NCI-H774 (cell line): Measurements from ENCODE around the gene SPOPL.
"Not testable (repeated sequence)": the region's sequence is repeated elsewhere in the genome, so short reads cannot be mapped to it uniquely, and the experiment has no call there.

ENCODE experiments used
- DNase-seq: peaks from one replicate; lab custom pipeline; 2025; lab: John Stamatoyannopoulos, UW

The SPOPL gene

GRCh38 chr2:138523673-138524042, 22.1 kb downstream of the SPOPL start:
- not testable (repeated sequence) for DNase-seq

- DNase-seq: not testable (repeated sequence)
Observed at GRCh38 chr2:138524353-138524752, 22.8 kb downstream of the SPOPL start.

DNA sequence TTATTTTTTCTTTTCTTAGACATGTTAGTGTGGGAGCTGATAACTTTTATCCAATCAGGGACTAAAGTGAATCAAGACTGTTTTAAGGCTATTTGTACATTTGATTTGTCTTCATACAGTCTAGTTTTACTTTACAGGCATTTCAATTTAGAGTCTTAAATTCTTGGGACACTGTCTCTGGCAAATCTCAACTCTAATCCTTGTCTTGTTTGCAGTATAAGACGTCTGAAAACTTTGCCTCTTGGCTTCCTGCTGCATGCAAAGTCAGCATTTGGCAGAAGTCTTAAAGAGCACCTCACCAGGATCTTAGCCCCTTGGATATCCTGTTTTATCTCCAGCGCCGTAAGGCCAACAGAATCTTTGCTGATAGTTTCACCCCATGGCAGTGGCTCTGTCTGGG, 30.3 kb downstream of the SPOPL start:
- DNase-seq: no peak

DNA sequence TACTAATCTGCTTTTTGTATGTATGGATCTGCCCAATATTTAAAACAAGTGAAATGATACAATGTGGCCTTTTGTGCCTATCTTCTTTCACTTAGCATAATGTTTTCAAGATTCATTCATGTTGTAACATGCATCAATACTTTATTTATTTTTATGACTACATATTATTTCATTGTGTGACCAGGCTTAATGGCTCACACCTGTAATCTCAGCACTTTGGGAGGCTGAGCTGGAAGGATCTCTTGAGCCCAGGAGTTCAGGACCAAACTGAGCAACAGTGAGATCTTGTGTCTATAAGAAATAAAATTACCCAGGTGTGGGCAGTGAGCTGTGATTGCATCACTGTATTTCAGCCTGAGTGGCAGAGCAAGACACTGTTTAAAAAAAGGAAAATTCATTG, 33.2 kb downstream of the SPOPL start:
- no peak for DNase-seq

GRCh38 chr2:138536302-138536701, 34.7 kb downstream of the SPOPL start:
- DNase-seq: no peak

GRCh38 chr2:138536740-138537139, 35.2 kb downstream of the SPOPL start:
- no peak for DNase-seq

DNA sequence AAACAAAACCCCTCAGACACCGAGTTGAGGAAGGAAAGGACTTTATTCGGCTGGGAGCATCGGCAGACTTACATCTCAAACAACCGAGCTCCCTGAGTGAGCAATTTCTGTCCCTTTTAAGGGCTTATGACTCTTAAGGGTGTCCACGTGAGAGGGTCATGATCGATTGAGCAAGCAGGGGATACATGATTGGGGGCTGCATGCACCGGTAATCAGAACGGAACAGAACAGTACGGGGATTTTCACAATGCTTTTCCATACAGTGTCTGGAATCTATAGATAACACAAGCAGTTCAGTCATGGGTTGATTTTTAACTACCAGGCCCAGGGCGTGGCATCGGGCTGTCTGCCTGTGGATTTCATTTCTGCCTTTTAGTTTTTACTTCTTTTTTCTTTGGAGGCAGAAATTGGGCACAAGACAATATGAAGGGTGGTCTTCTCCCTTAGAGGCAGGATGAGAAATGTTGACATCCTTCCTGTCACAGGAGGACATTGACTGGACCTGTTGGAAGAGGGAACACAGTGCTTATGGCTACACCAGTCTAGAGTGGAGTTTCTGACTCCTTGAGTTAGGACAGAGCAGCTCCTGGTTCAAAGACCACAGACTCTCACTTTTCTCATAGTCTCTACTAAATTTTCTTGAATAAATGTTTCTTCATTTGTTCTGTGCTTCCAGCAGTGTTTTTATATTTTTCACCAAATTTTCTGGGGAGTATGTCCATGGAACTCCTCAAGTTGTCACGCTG, 35.8 kb downstream of the SPOPL start:
- DNase-seq: no peak

- peak; percentile 3 for DNase-seq
Observed at GRCh38 chr2:138544206-138544605, 42.6 kb downstream of the SPOPL start.

DNA sequence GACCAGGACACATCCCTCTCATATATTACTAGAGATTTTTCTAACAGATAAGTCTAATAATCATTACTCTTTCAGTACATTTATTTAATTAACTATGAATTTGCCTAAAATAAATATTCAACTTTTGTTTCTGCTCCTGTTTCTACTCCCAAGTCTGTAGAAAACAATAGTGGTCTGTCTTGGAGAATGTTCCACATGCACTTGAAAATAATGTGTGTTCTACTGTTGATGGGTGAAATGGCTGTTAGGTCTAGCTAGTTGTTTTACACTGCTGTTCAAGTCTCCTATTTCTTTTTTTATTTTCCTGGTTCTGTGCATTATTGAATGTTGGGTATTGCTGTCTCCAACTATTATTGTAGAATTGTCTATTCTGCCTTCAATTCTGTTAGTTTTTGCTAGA, 47.2 kb downstream of the SPOPL start:
- no peak for DNase-seq

GRCh38 chr2:138550172-138550571, 48.6 kb downstream of the SPOPL start:
- no peak for DNase-seq

- DNase-seq: no peak
Observed at GRCh38 chr2:138550670-138551287, 49.2 kb downstream of the SPOPL start.

DNA sequence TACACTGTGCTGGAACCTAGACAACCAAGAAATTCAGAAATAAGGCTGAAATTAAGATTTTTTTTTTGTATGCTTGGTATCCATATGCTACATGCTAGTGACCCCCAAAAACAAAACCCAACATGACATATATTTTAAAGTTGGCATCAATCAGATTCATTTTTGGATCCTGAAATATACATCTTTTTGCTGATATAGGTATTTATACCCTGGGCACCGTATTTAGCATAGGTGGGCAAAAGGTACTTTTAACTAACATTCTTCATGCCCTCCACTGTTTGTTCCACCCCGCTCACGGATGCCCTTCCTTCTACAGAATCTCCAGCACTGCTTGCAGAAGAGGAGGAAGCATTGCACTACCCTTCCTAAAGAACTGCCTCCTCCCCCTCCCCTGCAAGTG, 52.6 kb downstream of the SPOPL start:
- no peak for DNase-seq

- no peak for DNase-seq
Observed at GRCh38 chr2:138559641-138560040, 58.1 kb downstream of the SPOPL start.

DNA sequence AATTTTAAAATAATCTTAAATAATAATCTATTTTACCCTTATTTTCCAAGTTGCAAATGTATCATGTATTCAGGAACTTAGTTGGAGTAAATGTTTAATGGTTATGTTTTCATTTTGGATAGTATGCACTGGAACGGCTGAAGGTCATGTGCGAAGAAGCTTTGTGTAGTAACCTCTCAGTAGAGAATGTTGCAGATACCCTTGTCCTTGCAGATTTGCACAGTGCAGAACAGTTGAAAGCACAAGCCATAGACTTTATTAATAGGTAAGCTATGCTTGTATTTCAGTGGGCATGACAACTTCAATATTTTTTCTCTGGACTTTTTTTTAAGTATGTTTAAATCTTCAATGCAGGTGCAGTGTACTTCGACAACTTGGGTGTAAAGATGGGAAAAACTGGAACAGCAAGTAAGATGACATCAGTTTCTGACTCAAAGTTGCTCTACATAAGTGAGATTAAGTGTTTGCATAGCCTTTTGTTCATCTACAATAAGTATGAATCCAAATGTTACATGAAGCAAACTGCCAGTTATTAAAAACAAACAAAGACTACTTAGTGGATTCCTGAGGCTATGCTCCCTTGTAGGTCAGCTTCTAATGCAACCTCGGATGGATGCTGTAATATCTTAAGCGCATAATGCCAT, 63.1 kb downstream of the SPOPL start:
- DNase-seq: no peak

DNA sequence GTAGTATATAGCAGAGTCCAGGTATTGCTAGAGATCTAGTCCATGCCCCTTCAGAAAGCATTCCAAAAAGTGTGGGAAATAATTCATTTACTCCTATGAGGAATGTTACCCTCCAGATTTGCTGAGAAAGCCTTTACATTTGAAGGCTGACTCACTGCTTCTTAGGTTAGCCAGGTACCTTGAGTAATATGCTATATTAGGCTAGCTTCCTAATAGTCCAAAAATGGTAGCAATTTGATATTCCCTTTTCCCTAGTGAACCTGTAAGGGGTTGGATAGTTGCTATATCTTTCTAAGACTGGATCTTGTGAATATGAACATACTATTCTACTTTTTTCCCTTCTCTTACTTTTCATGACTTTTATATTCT, 63.6 kb downstream of the SPOPL start:
- DNase-seq: no peak

DNA sequence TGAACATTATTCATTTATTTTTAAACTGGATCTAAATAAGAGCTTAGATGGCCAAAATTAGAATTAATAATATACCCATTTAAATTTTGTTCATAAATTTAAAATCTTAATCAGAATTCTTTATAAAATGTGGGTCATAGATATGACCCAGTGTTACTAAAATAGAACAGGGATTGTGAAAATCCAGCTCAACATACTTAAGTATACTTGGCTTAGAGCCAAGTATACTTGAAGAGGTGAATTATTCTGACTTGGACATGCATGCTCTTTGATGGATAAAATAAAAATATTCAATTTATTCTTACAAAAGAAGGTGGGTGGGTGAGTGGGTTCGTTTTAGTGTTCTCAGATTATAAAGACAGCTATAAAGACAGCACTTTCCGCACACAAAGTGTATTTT, 70.7 kb downstream of the SPOPL start:
- no peak for DNase-seq

DNA sequence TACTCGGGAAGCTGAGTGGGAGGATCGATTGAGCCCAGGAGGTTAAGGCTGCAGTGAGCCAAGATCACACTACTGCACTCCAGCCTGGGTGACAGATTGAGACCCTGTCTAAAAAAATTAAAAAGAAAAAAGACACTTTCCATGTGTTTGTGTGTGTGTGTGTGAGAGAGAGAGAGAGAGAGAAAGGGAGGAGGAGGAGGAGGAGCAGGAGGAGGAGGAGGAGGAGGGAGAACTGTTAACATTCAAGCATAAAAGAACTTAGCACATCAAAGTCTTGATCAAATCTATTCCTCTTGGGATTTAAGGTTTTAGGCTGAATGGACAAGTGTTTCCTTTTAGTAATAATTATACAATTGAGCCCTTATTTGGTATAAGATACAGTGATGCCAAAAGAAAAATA, 75.5 kb downstream of the SPOPL start:
- no peak for DNase-seq

DNA sequence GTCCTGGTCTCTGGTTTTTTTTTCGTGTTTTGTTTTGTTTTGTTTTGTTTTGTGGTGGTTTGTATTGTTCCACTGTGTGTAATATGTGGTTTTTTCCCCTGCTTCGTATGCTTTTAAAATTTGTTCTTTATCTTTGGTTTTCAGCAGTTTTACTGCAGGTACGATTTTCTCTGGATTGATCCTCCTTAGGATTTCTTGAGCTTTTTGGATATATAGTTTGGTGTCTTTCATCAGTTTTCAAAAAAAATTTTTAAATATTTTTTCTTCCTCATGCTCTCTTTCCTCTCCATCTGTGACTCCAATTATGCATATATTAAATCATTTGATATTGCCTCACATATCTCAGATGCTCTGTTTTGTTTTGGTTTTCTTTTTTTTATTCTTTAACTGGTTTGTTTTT, 78.0 kb downstream of the SPOPL start:
- no peak for DNase-seq

DNA sequence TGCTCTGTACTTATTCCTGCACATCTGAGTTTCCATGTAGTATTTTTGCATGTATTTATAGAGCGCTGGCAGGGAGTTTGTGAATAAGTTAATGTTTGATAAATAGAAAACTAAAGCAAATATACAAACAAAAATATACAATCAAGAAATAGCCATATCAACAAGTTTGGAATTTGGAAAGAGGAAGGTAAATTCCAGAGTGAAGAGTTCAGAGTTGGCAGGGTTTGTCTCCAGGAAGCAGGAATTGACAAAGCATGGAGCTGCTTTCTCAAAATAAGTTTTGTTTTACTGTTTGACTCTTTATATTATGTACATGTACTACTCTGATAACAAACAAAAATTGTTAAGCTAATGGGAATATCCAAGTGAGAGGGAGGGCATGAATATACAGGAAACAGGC, 80.3 kb downstream of the SPOPL start:
- no peak for DNase-seq

- no peak for DNase-seq
Observed at GRCh38 chr2:138589663-138590062, 88.1 kb downstream of the SPOPL start.

DNA sequence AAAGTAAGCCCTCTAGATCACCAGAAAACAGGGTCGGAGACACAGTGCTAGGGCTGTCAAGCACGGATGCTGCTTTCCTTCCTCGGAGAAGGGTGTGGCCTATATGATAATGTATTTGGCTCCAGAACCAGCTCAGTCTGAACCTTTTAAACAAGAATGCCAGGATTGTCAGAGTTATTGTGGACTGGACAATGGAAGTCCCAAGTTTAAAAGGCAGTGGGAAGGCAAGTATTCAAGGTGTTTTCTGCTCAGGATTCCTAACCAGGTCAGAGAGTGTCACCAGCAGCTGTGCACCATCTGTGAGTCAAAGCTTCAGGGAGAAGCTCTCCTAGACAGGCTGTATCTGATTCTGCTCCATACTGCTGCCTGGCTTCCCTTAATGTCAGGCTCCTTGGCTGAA, 94.8 kb downstream of the SPOPL start:
- no peak for DNase-seq

DNA sequence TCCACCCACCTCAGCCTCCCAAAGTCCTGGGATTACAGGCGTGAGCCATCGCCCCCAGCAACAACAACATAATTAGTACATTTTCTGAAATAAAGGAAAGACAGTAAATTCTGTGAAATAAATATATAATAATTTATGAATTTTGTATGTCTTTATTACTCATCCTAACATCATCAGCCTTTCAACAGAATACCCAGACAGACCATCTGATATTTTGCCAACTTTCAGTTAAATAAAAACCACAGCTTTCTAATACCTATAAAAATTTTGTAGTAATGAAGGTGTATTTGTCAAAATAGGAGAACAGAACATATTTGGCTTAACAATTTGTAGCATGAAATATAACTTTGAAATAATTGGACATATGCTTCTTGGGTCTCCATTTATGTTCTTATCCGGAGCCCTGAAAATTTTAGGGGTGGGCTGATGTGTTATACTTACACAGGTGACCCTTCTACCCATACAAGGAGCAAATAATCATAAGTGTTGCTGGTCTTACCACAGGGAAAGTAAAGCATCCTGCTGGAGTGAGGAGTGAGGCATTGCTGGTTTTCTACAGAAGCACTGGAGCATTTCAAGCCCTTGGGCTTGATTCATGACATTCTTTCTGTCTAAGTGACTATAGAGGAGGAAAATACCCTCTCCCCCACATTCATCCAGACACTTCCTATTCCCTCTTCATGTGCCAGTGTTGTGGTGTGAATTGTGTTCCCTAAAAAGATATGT, 99.3 kb downstream of the SPOPL start:
- DNase-seq: no peak
